ENCODE results near the gene ITGB3BP. TPM values are rescaled to one million over a fixed set of nuclear protein-coding genes. Genes with fewer than 3 reads are reported as not detected.

ITGB3BP gene
- total and polyA plus RNA-seq, 9 donors, result 24.4 to 36.2 (median 27.9) TPM

DNA sequence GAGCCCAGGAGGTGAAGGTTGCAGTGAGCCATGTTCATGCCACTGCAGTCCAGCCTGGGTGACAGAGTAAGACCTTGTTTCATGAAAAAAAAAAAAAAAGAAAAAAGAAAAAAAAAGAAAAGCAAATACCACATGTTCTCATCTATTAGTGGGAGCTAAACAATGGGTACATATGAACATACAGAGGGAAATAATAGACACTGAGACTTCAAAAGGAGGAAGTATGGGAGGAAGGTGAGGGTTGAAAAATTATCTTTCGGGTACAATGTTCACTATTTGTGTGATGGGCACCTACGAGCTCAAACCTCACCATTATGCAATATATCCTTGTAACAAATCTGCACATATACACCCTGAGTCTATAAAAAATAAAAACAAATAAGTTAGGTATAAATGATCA is 6.4 kb downstream of the ITGB3BP start:
- H3K4me3 ChIP-seq (ENCODE audit: low read length), result no peak overlapping the region
- no peaks in the 10 kb centered on the region for H3K36me3 ChIP-seq (ENCODE audit: control insufficient read depth, insufficient read depth, low read length)
- H3K27ac ChIP-seq (ENCODE audit: low read length), result no peak overlapping the region
- DNase-seq, result no peak
- no CpG with 5 or more reads among the region's 2 CpGs for WGBS (ENCODE audit: insufficient coverage)
- no peaks in the 10 kb centered on the region for H3K27me3 ChIP-seq (ENCODE audit: control insufficient read depth, insufficient read depth, low read length)
- H3K4me1 ChIP-seq (ENCODE audit: control insufficient read depth, insufficient read depth, low read length), result no peaks in the 10 kb centered on the region
- no peaks in the 10 kb centered on the region for H3K9me3 ChIP-seq (replicated peaks; ENCODE audit: control insufficient read depth, low read depth, low read length)

DNA sequence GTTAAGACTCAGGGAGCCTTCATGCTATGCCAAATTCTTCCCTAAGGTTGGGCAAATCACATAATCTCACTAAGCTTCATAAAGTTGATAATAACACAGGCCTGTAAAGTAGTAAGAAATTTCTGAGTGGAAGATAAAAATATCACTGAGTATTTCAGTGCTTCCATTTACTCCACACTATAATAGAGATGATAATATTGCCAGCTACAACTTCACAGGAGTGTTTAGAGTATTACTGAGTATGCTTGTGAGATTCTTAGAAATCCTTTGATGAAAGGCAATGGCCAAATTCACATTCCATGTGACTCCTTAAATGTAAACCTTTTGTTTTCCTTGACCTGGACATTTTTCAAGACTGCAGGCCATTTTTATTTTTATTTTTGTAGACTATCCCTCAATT is 10.4 kb downstream of the ITGB3BP start:
- Histone ChIP-seq H3K9me3 (replicated peaks; ENCODE audit: control insufficient read depth, low read depth, low read length) (no peaks in the 10 kb centered on the region), H3K4me1 (ENCODE audit: control insufficient read depth, insufficient read depth, low read length) (no peaks in the 10 kb centered on the region), H3K27ac (ENCODE audit: low read length) (no peak overlapping the region), H3K36me3 (ENCODE audit: control insufficient read depth, insufficient read depth, low read length) (no peaks in the 10 kb centered on the region), H3K4me3 (ENCODE audit: low read length) (no peak overlapping the region), H3K27me3 (ENCODE audit: control insufficient read depth, insufficient read depth, low read length) (no peaks in the 10 kb centered on the region)
- DNase-seq, result no peak

DNA sequence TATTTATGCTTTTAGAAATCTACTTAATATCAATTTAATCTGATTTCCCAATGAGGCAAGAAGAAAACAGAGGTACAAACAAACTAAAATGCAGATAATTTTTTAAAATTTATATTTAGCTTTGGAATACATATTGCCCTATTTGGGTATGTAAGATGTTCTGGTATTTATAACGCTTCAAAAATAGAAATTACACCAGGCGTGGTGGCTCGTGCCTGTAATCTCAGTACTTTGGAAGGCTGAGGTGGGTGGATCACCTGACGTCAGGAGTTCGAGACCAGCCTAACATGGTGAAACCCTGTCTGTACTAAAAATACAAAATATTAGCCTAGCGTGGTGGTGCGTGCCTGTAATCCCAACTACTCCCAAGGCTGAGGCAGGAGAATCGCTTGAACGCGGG is 13.3 kb downstream of the ITGB3BP start:
- H3K27me3 ChIP-seq (ENCODE audit: control insufficient read depth, insufficient read depth, low read length), result no peaks in the 10 kb centered on the region
- DNase-seq, result no peak
- peaks cover 3% of the 10 kb centered on the region for H3K9me3 ChIP-seq (replicated peaks; ENCODE audit: control insufficient read depth, low read depth, low read length)
- no peaks in the 10 kb centered on the region for H3K4me1 ChIP-seq (ENCODE audit: control insufficient read depth, insufficient read depth, low read length)
- no peak overlapping the region for H3K4me3 ChIP-seq (ENCODE audit: low read length)
- H3K27ac ChIP-seq (ENCODE audit: low read length), result no peak overlapping the region
- peaks cover 11% of the 10 kb centered on the region for H3K36me3 ChIP-seq (ENCODE audit: control insufficient read depth, insufficient read depth, low read length)
- WGBS (ENCODE audit: insufficient coverage), result 97% methylated on average over 4 of the region's 10 CpGs

DNA sequence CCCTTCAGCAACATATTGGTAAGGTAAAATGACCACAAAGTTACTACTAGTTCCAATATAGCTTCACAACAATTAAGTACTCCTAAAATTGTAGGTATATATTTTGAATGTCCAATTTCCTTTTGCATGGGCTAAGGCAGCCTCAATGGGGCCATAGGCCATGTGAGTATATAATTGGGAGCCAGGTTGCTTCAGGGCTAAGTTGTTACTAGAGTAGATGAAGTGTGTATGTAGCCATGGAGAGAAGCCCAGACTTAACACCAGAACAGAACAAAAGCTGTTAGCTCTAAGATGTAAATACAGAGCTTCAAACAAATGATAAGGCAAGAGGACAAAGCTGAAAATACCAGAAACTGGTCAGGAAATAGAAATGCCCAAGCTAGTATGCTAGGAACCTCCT is 16.2 kb downstream of the ITGB3BP start:
- no peak overlapping the region for H3K4me3 ChIP-seq (ENCODE audit: low read length)
- H3K9me3 ChIP-seq (replicated peaks; ENCODE audit: control insufficient read depth, low read depth, low read length), result peaks cover 3% of the 10 kb centered on the region
- H3K4me1 ChIP-seq (ENCODE audit: control insufficient read depth, insufficient read depth, low read length), result no peaks in the 10 kb centered on the region
- H3K27me3 ChIP-seq (ENCODE audit: control insufficient read depth, insufficient read depth, low read length), result no peaks in the 10 kb centered on the region
- H3K27ac ChIP-seq (ENCODE audit: low read length), result no peak overlapping the region
- no peak for DNase-seq
- H3K36me3 ChIP-seq (ENCODE audit: control insufficient read depth, insufficient read depth, low read length), result peaks cover 11% of the 10 kb centered on the region

DNA sequence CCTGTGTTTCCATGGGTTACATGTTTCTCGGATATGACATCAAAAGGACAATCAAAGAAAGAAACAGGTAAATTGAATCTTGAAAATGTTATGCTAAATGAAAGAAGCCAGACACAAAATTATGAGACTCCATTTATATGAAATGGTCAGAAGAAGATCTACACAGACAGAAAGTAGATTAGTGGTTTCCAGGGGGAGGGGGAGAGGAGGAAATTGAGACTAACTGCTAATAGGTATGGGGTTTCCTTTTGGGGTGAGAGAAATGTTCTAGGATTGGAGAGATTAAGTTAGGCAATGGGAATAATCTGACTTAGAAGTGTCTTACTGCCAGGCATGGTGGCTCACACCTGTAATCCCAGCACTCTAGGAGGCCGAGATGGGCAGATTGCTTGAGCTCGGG is 21.8 kb downstream of the ITGB3BP start:
- H3K36me3 ChIP-seq (ENCODE audit: control insufficient read depth, insufficient read depth, low read length), result peaks cover 2% of the 10 kb centered on the region
- no peak for DNase-seq
- no peak overlapping the region for H3K27ac ChIP-seq (ENCODE audit: low read length)
- H3K4me3 ChIP-seq (ENCODE audit: low read length), result no peak overlapping the region
- no peaks in the 10 kb centered on the region for H3K4me1 ChIP-seq (ENCODE audit: control insufficient read depth, insufficient read depth, low read length)
- H3K9me3 ChIP-seq (replicated peaks; ENCODE audit: control insufficient read depth, low read depth, low read length), result peaks cover under 1% of the 10 kb centered on the region
- H3K27me3 ChIP-seq (ENCODE audit: control insufficient read depth, insufficient read depth, low read length), result no peaks in the 10 kb centered on the region
- 100% methylated on average over 1 of the region's 3 CpGs for WGBS (ENCODE audit: insufficient coverage)

DNA sequence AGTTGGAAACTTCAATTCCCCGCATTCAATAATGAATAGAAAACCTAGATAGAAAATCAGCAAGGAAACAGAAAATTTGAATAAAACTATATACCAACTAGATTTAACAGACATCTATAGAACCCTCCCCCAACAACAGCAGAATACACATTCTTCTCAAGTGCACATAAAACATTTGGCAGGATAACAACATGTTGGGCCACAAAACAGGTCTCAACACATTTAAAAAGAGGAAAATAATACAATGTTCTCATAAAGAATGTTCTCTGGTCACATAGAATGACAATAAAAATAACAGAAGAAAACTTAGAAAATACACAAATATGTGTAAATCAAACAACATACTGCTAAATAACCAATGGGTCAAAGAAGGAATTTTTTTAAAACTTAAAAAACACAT is 24.9 kb downstream of the ITGB3BP start:
- H3K9me3 ChIP-seq (replicated peaks; ENCODE audit: control insufficient read depth, low read depth, low read length), result no peaks in the 10 kb centered on the region
- no CpG with 5 or more reads among the region's 1 CpG for WGBS (ENCODE audit: insufficient coverage)
- no peaks in the 10 kb centered on the region for H3K4me1 ChIP-seq (ENCODE audit: control insufficient read depth, insufficient read depth, low read length)
- H3K36me3 ChIP-seq (ENCODE audit: control insufficient read depth, insufficient read depth, low read length), result no peaks in the 10 kb centered on the region
- no peak overlapping the region for H3K4me3 ChIP-seq (ENCODE audit: low read length)
- DNase-seq, result no peak
- no peak overlapping the region for H3K27ac ChIP-seq (ENCODE audit: low read length)
- no peaks in the 10 kb centered on the region for H3K27me3 ChIP-seq (ENCODE audit: control insufficient read depth, insufficient read depth, low read length)

DNA sequence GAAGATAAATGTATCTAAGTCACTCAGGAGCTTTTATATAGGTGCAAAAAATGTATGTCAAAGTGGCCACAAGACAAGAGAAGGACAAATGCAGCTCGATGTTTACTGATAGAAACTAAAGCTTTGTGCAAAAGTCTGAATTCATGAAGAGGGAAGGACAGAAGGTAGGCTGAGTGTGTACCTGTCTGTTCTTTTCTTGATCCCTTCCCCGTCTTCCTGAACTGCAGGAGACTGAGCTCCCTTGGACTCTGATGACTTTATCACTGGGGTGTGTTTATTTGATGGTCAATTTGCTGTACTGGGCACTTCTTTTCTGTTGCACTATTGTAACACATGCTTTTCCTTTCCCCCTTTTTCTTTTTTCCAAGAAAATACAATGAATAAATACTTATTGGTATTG is 25.4 kb downstream of the ITGB3BP start:
- Histone ChIP-seq H3K27me3 (ENCODE audit: control insufficient read depth, insufficient read depth, low read length) (no peaks in the 10 kb centered on the region), H3K27ac (ENCODE audit: low read length) (no peak overlapping the region), H3K36me3 (ENCODE audit: control insufficient read depth, insufficient read depth, low read length) (no peaks in the 10 kb centered on the region), H3K9me3 (replicated peaks; ENCODE audit: control insufficient read depth, low read depth, low read length) (no peaks in the 10 kb centered on the region), H3K4me3 (ENCODE audit: low read length) (no peak overlapping the region), H3K4me1 (ENCODE audit: control insufficient read depth, insufficient read depth, low read length) (no peaks in the 10 kb centered on the region)
- 100% methylated on average over 1 of the region's 2 CpGs for WGBS (ENCODE audit: insufficient coverage)
- no peak for DNase-seq

DNA sequence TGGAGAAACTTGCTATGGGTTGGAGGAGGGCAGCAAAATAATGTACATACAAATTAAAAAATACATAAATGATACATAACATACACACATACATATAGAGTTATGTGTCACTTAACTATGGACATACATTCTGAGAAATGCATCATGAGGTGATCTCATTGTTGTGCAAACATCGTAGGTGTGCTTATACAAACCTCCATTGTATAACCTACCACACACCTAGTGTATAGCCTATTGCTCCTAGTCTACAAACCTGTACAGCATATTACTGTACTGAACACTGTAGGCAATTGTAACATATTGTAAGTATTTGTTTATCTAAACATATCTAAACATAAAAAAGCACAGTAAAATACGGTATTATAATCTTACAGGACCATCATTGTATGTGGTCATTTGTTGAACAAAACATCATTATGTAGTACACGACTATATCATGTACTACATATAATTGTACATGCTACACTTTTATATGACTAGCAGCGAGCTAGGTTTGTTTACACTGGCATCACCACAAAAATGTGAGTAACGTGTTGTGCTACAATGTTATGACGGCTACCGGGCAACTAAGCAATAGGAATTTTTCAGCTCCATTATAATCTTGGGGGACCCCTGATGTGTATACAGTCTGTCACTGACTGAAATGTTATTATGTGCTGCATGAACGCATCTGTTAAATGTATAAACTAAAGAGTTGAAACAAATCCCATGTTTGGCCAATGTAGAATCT is 35.5 kb downstream of the ITGB3BP start:
- Histone ChIP-seq H3K36me3 (ENCODE audit: control insufficient read depth, insufficient read depth, low read length) (no peaks in the 10 kb centered on the region), H3K27ac (ENCODE audit: low read length) (no peak overlapping the region), H3K27me3 (ENCODE audit: control insufficient read depth, insufficient read depth, low read length) (no peaks in the 10 kb centered on the region), H3K9me3 (replicated peaks; ENCODE audit: control insufficient read depth, low read depth, low read length) (no peaks in the 10 kb centered on the region), H3K4me1 (ENCODE audit: control insufficient read depth, insufficient read depth, low read length) (no peaks in the 10 kb centered on the region), H3K4me3 (ENCODE audit: low read length) (no peak overlapping the region)
- WGBS (ENCODE audit: insufficient coverage), result no CpG with 5 or more reads among the region's 8 CpGs
- DNase-seq, result peak; percentile 35

DNA sequence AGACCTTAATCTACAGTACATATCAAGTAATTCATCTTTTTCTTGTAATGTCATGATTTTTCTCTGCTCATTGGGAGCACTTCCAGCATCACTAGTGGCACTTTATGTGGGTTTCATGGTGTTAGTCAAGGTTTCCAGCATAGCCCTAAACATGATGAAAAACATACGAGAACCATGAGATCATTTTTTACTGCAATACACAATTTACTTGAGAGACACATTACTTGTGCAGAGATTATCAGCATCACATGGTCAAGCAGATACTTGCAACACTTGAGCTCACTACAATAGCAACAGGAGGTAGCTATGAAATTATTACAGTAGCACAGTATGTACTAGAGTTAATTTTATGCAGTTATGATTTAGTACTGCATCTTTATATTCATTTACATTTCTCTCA is 36.4 kb downstream of the ITGB3BP start:
- Histone ChIP-seq H3K27me3 (ENCODE audit: control insufficient read depth, insufficient read depth, low read length) (no peaks in the 10 kb centered on the region), H3K4me3 (ENCODE audit: low read length) (no peak overlapping the region), H3K9me3 (replicated peaks; ENCODE audit: control insufficient read depth, low read depth, low read length) (no peaks in the 10 kb centered on the region), H3K36me3 (ENCODE audit: control insufficient read depth, insufficient read depth, low read length) (no peaks in the 10 kb centered on the region), H3K4me1 (ENCODE audit: control insufficient read depth, insufficient read depth, low read length) (no peaks in the 10 kb centered on the region), H3K27ac (ENCODE audit: low read length) (no peak overlapping the region)
- DNase-seq, result no peak
- WGBS (ENCODE audit: insufficient coverage), result no CpG with 5 or more reads among the region's 1 CpG

DNA sequence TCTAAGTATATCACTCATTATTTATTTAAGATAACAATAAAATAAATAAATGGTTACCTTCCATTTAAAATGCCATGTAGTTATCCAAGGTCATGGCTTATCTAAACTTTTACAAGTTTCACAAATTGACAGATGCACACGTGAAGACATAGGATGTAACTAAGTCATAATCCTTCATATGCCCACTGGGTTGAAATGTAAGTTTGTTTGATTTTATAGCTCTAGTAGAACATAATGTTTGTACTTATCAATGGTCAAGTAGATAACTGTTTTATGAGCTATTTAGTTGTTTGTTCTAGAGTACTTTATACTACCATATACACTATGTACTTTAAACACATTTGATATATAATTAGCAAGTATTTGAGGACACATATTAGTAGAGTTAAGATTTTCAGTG is 43.0 kb downstream of the ITGB3BP start:
- H3K9me3 ChIP-seq (replicated peaks; ENCODE audit: control insufficient read depth, low read depth, low read length), result no peaks in the 10 kb centered on the region
- H3K27ac ChIP-seq (ENCODE audit: low read length), result no peak overlapping the region
- H3K4me3 ChIP-seq (ENCODE audit: low read length), result no peak overlapping the region
- no peaks in the 10 kb centered on the region for H3K4me1 ChIP-seq (ENCODE audit: control insufficient read depth, insufficient read depth, low read length)
- no peak for DNase-seq
- WGBS (ENCODE audit: insufficient coverage), result no CpG with 5 or more reads among the region's 1 CpG
- peaks cover 3% of the 10 kb centered on the region for H3K36me3 ChIP-seq (ENCODE audit: control insufficient read depth, insufficient read depth, low read length)
- H3K27me3 ChIP-seq (ENCODE audit: control insufficient read depth, insufficient read depth, low read length), result no peaks in the 10 kb centered on the region

DNA sequence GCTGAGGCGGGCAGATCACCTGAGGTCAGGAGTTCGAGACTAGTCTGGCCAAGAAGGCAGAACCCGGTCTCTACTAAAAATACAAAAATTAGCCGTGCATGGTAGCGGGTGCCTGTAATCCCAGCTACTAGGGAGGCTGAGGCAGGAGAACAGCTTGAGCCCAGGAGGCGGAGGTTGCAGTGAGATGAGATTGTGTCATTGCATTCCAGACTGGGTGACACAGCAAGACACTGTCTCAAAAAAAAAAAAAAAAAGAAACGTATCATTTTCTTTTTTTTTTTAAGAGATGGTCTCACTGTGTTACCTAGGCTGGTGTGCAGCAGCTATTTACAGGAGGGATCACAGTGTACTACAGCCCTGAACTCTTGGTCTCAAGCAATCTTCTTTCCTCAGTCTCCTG is 47.3 kb downstream of the ITGB3BP start:
- H3K4me1 ChIP-seq (ENCODE audit: control insufficient read depth, insufficient read depth, low read length), result no peaks in the 10 kb centered on the region
- H3K27ac ChIP-seq (ENCODE audit: low read length), result no peak overlapping the region
- DNase-seq, result no peak
- H3K27me3 ChIP-seq (ENCODE audit: control insufficient read depth, insufficient read depth, low read length), result no peaks in the 10 kb centered on the region
- peaks cover 5% of the 10 kb centered on the region for H3K36me3 ChIP-seq (ENCODE audit: control insufficient read depth, insufficient read depth, low read length)
- WGBS (ENCODE audit: insufficient coverage), result 87% methylated on average over 5 of the region's 7 CpGs
- H3K4me3 ChIP-seq (ENCODE audit: low read length), result no peak overlapping the region
- H3K9me3 ChIP-seq (replicated peaks; ENCODE audit: control insufficient read depth, low read depth, low read length), result no peaks in the 10 kb centered on the region

Measured in muscle of leg (tissue), 11 donors.